ENCODE measurements around the gene XKR8.

- TF ChIP-seq POLR2A (IDR thresholded peaks at IDR 0.05) (no peak), CTCF (IDR thresholded peaks at IDR 0.05) (peak; percentile 16 to 47 (median 41))
Observed at GRCh38 chr1:27979151-27979858, 19.5 kb downstream of the XKR8 start.

Measured in testis (tissue), 2 donors.